Adrenal gland (tissue), 12 donors: Measurements from ENCODE around the gene PCDH9. TPM values are rescaled to one million over a fixed set of nuclear protein-coding genes. Genes with fewer than 3 reads are reported as not detected.

ENCODE experiments used
- DNase-seq, 7 donors: peaks; one replicate each; pipeline ENCODE4 v3.0.0-alpha.2; 2019 to 2020
- H3K27ac ChIP-seq, 5 donors: fragments of 200-600 bp; sonication (generic) in 4 of 5; 1 replicate in 3 of 5; 2 replicates in 2 of 5; pipeline versions ENCODE4 v1.5.1 to v1.8.0; 2016 to 2020; ENCODE audit warnings: mild to moderate bottlenecking in 1 of 5
- H3K27me3 ChIP-seq: fragments of 200-600 bp; 2 replicates; pipeline ENCODE4 v1.8.0; 2021
- H3K36me3 ChIP-seq, 2 donors: fragments of 200-600 bp; replicated peaks in 1 of 2; 1 replicate in 1 of 2; 2 replicates in 1 of 2; pipeline versions ENCODE4 v1.5.1 to v1.8.0; 2018 to 2022
- H3K4me1 ChIP-seq, 2 donors: fragments of 200-600 bp; replicated peaks in 1 of 2; 1 replicate in 1 of 2; 2 replicates in 1 of 2; pipeline versions ENCODE4 v1.5.1 to v1.8.0; 2018 to 2021
- H3K4me3 ChIP-seq, 4 donors: fragments of 200-600 bp; sonication (generic) in 3 of 4; one replicate each; pipeline ENCODE4 v1.5.1; 2016 to 2018
- H3K9me3 ChIP-seq, 3 donors: fragments of 200-600 bp; sonication (generic) in 1 of 3; replicated peaks in 1 of 3; 1 replicate in 2 of 3; 2 replicates in 1 of 3; pipeline versions ENCODE4 v1.5.1 to v1.8.0; 2016 to 2021
- POLR2A ChIP-seq, 2 donors: fragments of 450-650 bp; IDR thresholded peaks; one replicate each; pipeline ENCODE4 v1.6.1; 2017; ENCODE audit warnings: antibody characterized with exemption in 2 of 2, mild to moderate bottlenecking in 2 of 2, moderate library complexity in 1 of 2
- WGBS, 4 donors: extraction: QIAGEN DNeasy Blood & Tissue Kit in 2 of 4; methylation state at CpG; one replicate each; pipeline versions ENCODE4 v1.1.5 to v1.1.7; 2013 to 2017; 5-methylcytosine and 5-hydroxymethylcytosine counted together
- intact Hi-C, 2 donors: fragments of 100-400 bp; cut with DNase I; formaldehyde crosslinking; loops; one replicate each; pipeline versions ENCODE4 v1.14.1 to v1.15.0; 2022 to 2023
- polyA plus RNA-seq, 3 donors: library from polyadenylated mRNA; stranded (reverse); fragments of 200-250 nt in 2 of 3; fragments of 350-450 nt in 1 of 3; fragmentation: Illumina TruSeq in 1 of 3; extraction: RNeasy Lipid Tissue Mini Kit (QIAGEN cat#74804) in 1 of 3; gene quantifications; one replicate each; pipeline ENCODE4 v1.2.3, GENCODE V29; 2013 to 2014
- total RNA-seq, 9 donors: library from RNA; depleted of rRNA in 4 of 9; stranded (reverse); fragments of >200 nt in 4 of 9; fragments of 120-200 nt in 1 of 9; fragmentation: NEBNext Ultra II Directional in 1 of 9; extraction: Animal tissue kit (Norgen Biotek cat#: 25700) in 1 of 9; gene quantifications; one replicate each; pipeline versions ENCODE4 v1.1.0 to v1.2.4, GENCODE V29; 2013 to 2023
- TF ChIP-seq, protein P1 (sequence below), 6 experiments: fragments of 450-650 bp in 4 of 6; fragments of 200-600 bp in 2 of 6; sonication (generic) in 1 of 6; IDR thresholded peaks; 1 replicate in 5 of 6; 2 replicates in 1 of 6; pipeline versions ENCODE4 v1.5.1 to v1.8.0; 2016 to 2021; ENCODE audit warnings: antibody characterized with exemption in 6 of 6, mild to moderate bottlenecking in 2 of 6, moderate library complexity in 1 of 6
- donor health status: healthy with polysubstance abuse.
- donor health status: Bipolar disorder and iron deficiency.
- donor health status: DM: yes; HTN: yes; CAD: no.
- donor health status: DM: no; HTN: no; CAD: no.
- donor health status: DM: no; HTN: no; CAD: no.
- donor health status: DM: yes; HTN: yes; CAD: no.

The PCDH9 gene
- total and polyA plus RNA-seq, 12 donors: 0.71 to 10.9 (median 3.6) TPM

- intact Hi-C loops: no loop called here
- Histone ChIP-seq H3K4me3 (no peak overlapping the region), H3K9me3 (no peaks in the 10 kb centered on the region), H3K27ac (no peak overlapping the region), H3K4me1 (no peaks in the 10 kb centered on the region), H3K27me3 (no peaks in the 10 kb centered on the region), H3K36me3 (no peaks in the 10 kb centered on the region)
- TF ChIP-seq POLR2A (IDR thresholded peaks at IDR 0.05): no peak
- TF ChIP-seq, protein P1, sequence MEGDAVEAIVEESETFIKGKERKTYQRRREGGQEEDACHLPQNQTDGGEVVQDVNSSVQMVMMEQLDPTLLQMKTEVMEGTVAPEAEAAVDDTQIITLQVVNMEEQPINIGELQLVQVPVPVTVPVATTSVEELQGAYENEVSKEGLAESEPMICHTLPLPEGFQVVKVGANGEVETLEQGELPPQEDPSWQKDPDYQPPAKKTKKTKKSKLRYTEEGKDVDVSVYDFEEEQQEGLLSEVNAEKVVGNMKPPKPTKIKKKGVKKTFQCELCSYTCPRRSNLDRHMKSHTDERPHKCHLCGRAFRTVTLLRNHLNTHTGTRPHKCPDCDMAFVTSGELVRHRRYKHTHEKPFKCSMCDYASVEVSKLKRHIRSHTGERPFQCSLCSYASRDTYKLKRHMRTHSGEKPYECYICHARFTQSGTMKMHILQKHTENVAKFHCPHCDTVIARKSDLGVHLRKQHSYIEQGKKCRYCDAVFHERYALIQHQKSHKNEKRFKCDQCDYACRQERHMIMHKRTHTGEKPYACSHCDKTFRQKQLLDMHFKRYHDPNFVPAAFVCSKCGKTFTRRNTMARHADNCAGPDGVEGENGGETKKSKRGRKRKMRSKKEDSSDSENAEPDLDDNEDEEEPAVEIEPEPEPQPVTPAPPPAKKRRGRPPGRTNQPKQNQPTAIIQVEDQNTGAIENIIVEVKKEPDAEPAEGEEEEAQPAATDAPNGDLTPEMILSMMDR (IDR thresholded peaks at IDR 0.05): no peak
- DNase-seq: no peak
- 86 to 95% (median 90%) methylated on average over 1 of the region's 1 CpG for WGBS, 4 donors
Measured at GRCh38 chr13:67273001-67273400, 42.9 kb upstream of the PCDH9 start.

DNA sequence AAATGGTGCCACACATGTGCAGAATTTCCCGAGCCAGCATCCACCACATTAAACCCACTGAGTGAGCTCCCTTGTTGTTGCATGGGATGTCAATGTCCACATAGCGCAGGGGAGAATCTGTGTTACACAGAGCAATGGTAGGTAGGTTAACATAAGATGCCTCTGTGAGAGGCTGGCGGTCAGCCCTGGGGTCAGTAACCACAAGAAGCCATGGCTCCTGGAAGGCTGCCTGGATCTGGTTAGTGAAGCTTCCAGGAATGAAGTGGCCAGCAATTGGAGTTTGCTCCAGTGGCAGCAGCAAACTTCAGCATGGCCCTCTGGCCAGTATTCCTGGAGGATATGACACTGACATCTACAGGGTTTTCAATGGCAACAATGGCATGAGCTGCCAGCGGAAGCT, 37.0 kb upstream of the PCDH9 start:
- H3K27ac ChIP-seq: no peak overlapping the region
- H3K36me3 ChIP-seq: no peaks in the 10 kb centered on the region
- H3K27me3 ChIP-seq: no peaks in the 10 kb centered on the region
- 91 to 96% (median 92%) methylated on average over 3 to 4 of the region's 4 CpGs for WGBS, 4 donors
- no peak for TF ChIP-seq POLR2A (IDR thresholded peaks at IDR 0.05)
- TF ChIP-seq, protein P1 (IDR thresholded peaks at IDR 0.05): no peak
- intact Hi-C loops: no loop called here
- no peak overlapping the region for H3K4me3 ChIP-seq
- H3K4me1 ChIP-seq: no peaks in the 10 kb centered on the region
- H3K9me3 ChIP-seq: no peaks in the 10 kb centered on the region
- no peak for DNase-seq

GRCh38 chr13:67259208-67259607, 29.1 kb upstream of the PCDH9 start:
- intact Hi-C loops: no loop called here
- Histone ChIP-seq H3K9me3 (no peaks in the 10 kb centered on the region), H3K36me3 (no peaks in the 10 kb centered on the region), H3K27ac (no peak overlapping the region), H3K27me3 (no peaks in the 10 kb centered on the region), H3K4me3 (no peak overlapping the region), H3K4me1 (no peaks in the 10 kb centered on the region)
- TF ChIP-seq POLR2A (IDR thresholded peaks at IDR 0.05): no peak
- TF ChIP-seq, protein P1 (IDR thresholded peaks at IDR 0.05): no peak
- 82 to 84% (median 83%) methylated on average over 5 of the region's 5 CpGs for WGBS, 4 donors
- DNase-seq: no peak

DNA sequence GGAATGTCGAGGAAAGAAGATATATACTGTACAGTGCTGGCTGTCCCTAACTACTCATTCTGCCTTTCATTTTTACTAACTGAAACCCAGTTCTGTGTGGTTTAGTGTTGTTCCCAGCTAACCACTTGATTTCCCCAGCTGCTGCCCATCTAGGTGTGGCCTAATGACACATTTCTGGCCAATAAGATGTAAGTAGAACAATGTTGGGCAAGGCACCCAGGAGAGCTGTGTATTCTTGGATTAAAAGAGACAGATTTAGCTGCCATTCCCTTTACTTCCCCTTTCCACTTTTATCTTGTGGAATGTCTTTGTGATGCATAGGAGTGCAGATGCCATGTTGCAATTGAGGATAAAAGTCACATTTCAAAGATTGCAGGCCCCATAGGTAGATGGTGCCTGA, 28.3 kb upstream of the PCDH9 start:
- H3K27ac ChIP-seq: no peak overlapping the region
- DNase-seq: no peak
- 78 to 88% (median 83%) methylated on average over 1 of the region's 1 CpG for WGBS, 4 donors
- H3K27me3 ChIP-seq: no peaks in the 10 kb centered on the region
- H3K36me3 ChIP-seq: no peaks in the 10 kb centered on the region
- H3K4me1 ChIP-seq: no peaks in the 10 kb centered on the region
- intact Hi-C loops: no loop called here
- no peak for TF ChIP-seq POLR2A (IDR thresholded peaks at IDR 0.05)
- TF ChIP-seq, protein P1 (IDR thresholded peaks at IDR 0.05): no peak
- no peaks in the 10 kb centered on the region for H3K9me3 ChIP-seq
- no peak overlapping the region for H3K4me3 ChIP-seq
